SK-N-SH treated with all-trans-retinoic acid at 6 μM for 48 hours (cell line): Measurements from ENCODE around the gene UQCRC1.

Experiments
- ATAC-seq: fragments of 200-7000 bp; cut with Tn5 transposase; 3 replicates; pipeline ENCODE4 v1.9.1; 2020; ENCODE audit warnings: mild to moderate bottlenecking, moderate library complexity
- ARNTL ChIP-seq: fragments of 450-650 bp; formaldehyde crosslinking; IDR thresholded peaks from 2 replicates; pipeline ENCODE4 v1.5.0; 2020; ENCODE audit warnings: low read depth, mild to moderate bottlenecking, moderate library complexity, borderline replicate concordance
- BACH2 ChIP-seq: fragments of 250-450 bp; sonication (Bioruptor Pico); IDR thresholded peaks from 2 replicates; pipeline ENCODE4 v1.9.0; 2021; ENCODE audit warnings: mild to moderate bottlenecking, borderline replicate concordance
- CREB5 ChIP-seq: fragments of 250-450 bp; sonication (Bioruptor Pico); IDR thresholded peaks from 2 replicates; pipeline ENCODE4 v1.5.1; 2020; ENCODE audit warnings: low read depth, mild to moderate bottlenecking, moderate library complexity
- CSDC2 ChIP-seq: fragments of 250-450 bp; sonication (Bioruptor Pico); IDR thresholded peaks from 2 replicates; pipeline ENCODE4 v1.5.0; 2020; ENCODE audit warnings: mild to moderate bottlenecking, moderate library complexity
- CSRNP3 ChIP-seq: fragments of 250-450 bp; sonication (Bioruptor Pico); IDR thresholded peaks from 2 replicates; pipeline ENCODE4 v1.5.1; 2021; ENCODE audit warnings: mild to moderate bottlenecking, moderate library complexity
- ESRRG ChIP-seq: fragments of 250-450 bp; sonication (Bioruptor Pico); IDR thresholded peaks from 2 replicates; pipeline ENCODE4 v1.6.1; 2021; ENCODE audit warnings: mild to moderate bottlenecking
- GLIS3 ChIP-seq: fragments of 250-450 bp; sonication (Bioruptor Pico); IDR thresholded peaks from 2 replicates; pipeline ENCODE4 v1.5.0; 2020; ENCODE audit warnings: mild to moderate bottlenecking, moderate library complexity
- ISL1 ChIP-seq: fragments of 250-450 bp; sonication (Bioruptor Pico); IDR thresholded peaks from 2 replicates; pipeline ENCODE4 v2.1.2; 2022; ENCODE audit warnings: mild to moderate bottlenecking, moderate library complexity
- OSR1 ChIP-seq: fragments of 250-450 bp; sonication (Bioruptor Pico); IDR thresholded peaks from 2 replicates; pipeline ENCODE4 v1.8.0; 2022; ENCODE audit warnings: moderate library complexity, mild to moderate bottlenecking, inconsistent platforms
- PPARA ChIP-seq: fragments of 250-450 bp; sonication (Bioruptor Pico); IDR thresholded peaks from 2 replicates; pipeline ENCODE4 v1.5.0; 2020; ENCODE audit warnings: mild to moderate bottlenecking, borderline replicate concordance
- RARB ChIP-seq: fragments of 250-450 bp; sonication (Bioruptor Pico); IDR thresholded peaks from 2 replicates; pipeline ENCODE4 v1.8.0; 2021; ENCODE audit warnings: mild to moderate bottlenecking, moderate library complexity
- SNAI2 ChIP-seq: fragments of 250-450 bp; sonication (Bioruptor Pico); IDR thresholded peaks from 2 replicates; pipeline ENCODE4 v1.5.0; 2020; ENCODE audit warnings: mild to moderate bottlenecking, moderate library complexity
- TCF4 ChIP-seq: fragments of 250-450 bp; sonication (Bioruptor Pico); IDR thresholded peaks from 2 replicates; pipeline ENCODE4 v1.8.0; 2021; ENCODE audit warnings: mild to moderate bottlenecking, moderate library complexity, borderline replicate concordance
- TOX ChIP-seq: fragments of 250-450 bp; sonication (Bioruptor Pico); IDR thresholded peaks from 2 replicates; pipeline ENCODE4 v1.8.0; 2021; ENCODE audit warnings: mild to moderate bottlenecking, moderate library complexity, borderline replicate concordance
- TSHZ2 ChIP-seq: fragments of 250-450 bp; sonication (Bioruptor Pico); IDR thresholded peaks from 2 replicates; pipeline ENCODE4 v1.5.0; 2020; ENCODE audit warnings: mild to moderate bottlenecking, moderate library complexity
- ZC3H10 ChIP-seq: fragments of 250-450 bp; sonication (Bioruptor Pico); IDR thresholded peaks from 2 replicates; pipeline ENCODE4 v1.5.1; 2021; ENCODE audit warnings: mild to moderate bottlenecking, moderate library complexity
- ZFP3 ChIP-seq: fragments of 250-450 bp; sonication (Bioruptor Pico); IDR thresholded peaks from 2 replicates; pipeline ENCODE4 v1.5.0; 2020; ENCODE audit warnings: mild to moderate bottlenecking, moderate library complexity
- ZFP30 ChIP-seq: fragments of 450-650 bp; formaldehyde crosslinking; IDR thresholded peaks from 2 replicates; pipeline ENCODE4 v1.5.0; 2022; ENCODE audit warnings: mild to moderate bottlenecking, moderate library complexity
- ZNF565 ChIP-seq: fragments of 450-650 bp; formaldehyde crosslinking; conservative IDR thresholded peaks from 2 replicates; pipeline ENCODE4 v1.5.0; 2020; ENCODE audit warnings: low read depth, mild to moderate bottlenecking, moderate library complexity
- ZNF70 ChIP-seq: fragments of 450-650 bp; formaldehyde crosslinking; IDR thresholded peaks from 2 replicates; pipeline ENCODE4 v1.5.0; 2020; ENCODE audit warnings: mild to moderate bottlenecking, moderate library complexity
- ZNF8 ChIP-seq: fragments of 450-650 bp; formaldehyde crosslinking; IDR thresholded peaks from 2 replicates; pipeline ENCODE4 v1.5.0; 2020; ENCODE audit warnings: mild to moderate bottlenecking, moderate library complexity
- TF ChIP-seq, protein P1 (sequence below): fragments of 250-450 bp; sonication (Bioruptor Pico); IDR thresholded peaks from 2 replicates; pipeline ENCODE4 v1.8.0; 2021; ENCODE audit warnings: low read depth, mild to moderate bottlenecking, moderate library complexity, borderline replicate concordance
- TF ChIP-seq, protein P2 (sequence below): fragments of 250-450 bp; sonication (Bioruptor Pico); IDR thresholded peaks from 2 replicates; pipeline ENCODE4 v1.8.0; 2020; ENCODE audit warnings: mild to moderate bottlenecking, moderate library complexity, borderline replicate concordance

The UQCRC1 gene

GRCh38 chr3:48596157-48596556, 13.3 kb downstream of the UQCRC1 start:
- no peak for TF ChIP-seq CSRNP3 (CRISPR knock-in tag)
- no peak for TF ChIP-seq ZFP30 (CRISPR knock-in tag)
- no peak for TF ChIP-seq ZFP3 (CRISPR knock-in tag)
- TF ChIP-seq TCF4: no peak
- no peak for TF ChIP-seq OSR1 (CRISPR knock-in tag)
- peak; percentile 2; the same call in 2 of the 3 replicates for ATAC-seq

DNA sequence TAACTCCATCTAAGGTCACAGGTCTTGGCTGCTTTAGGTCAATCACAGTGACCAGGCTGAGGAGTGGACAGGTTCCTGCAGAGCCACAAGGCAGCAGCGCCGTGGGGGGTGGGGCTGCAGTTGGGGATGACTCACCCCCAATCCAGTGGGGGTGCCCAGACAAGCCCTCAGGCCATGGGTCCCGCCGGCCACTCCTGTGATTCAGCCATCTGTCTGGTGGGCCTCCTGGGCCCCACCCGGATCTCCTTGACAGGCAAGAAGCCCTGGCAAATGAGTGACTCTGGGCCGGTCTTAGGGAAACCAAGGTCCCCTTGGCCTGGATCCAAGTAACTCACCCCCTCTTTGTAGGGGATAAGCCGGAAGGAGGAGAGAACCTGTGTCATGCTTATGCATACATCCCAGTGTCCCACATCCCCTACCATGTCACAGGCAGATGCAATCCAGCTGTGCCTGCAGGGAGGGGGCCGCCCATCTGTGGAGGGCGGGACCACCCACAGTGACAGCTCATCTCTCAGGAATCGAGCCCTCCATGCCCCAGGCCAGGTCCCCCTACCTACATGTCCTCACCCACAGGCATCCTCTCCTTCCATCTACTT, 13.8 kb downstream of the UQCRC1 start:
- peak; percentile 50 for ATAC-seq
- no peak for TF ChIP-seq ZFP30 (CRISPR knock-in tag)
- TF ChIP-seq ZNF8 (CRISPR knock-in tag): no peak
- TF ChIP-seq ESRRG (CRISPR knock-in tag): no peak
- no peak for TF ChIP-seq ISL1 (CRISPR knock-in tag)
- TF ChIP-seq ARNTL: no peak
- TF ChIP-seq, protein P1, sequence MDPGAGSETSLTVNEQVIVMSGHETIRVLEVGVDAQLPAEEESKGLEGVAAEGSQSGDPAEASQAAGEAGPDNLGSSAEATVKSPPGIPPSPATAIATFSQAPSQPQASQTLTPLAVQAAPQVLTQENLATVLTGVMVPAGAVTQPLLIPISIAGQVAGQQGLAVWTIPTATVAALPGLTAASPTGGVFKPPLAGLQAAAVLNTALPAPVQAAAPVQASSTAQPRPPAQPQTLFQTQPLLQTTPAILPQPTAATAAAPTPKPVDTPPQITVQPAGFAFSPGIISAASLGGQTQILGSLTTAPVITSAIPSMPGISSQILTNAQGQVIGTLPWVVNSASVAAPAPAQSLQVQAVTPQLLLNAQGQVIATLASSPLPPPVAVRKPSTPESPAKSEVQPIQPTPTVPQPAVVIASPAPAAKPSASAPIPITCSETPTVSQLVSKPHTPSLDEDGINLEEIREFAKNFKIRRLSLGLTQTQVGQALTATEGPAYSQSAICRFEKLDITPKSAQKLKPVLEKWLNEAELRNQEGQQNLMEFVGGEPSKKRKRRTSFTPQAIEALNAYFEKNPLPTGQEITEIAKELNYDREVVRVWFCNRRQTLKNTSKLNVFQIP (CRISPR knock-in tag): no peak
- no peak for TF ChIP-seq ZNF565 (CRISPR knock-in tag)
- TF ChIP-seq, protein P2, sequence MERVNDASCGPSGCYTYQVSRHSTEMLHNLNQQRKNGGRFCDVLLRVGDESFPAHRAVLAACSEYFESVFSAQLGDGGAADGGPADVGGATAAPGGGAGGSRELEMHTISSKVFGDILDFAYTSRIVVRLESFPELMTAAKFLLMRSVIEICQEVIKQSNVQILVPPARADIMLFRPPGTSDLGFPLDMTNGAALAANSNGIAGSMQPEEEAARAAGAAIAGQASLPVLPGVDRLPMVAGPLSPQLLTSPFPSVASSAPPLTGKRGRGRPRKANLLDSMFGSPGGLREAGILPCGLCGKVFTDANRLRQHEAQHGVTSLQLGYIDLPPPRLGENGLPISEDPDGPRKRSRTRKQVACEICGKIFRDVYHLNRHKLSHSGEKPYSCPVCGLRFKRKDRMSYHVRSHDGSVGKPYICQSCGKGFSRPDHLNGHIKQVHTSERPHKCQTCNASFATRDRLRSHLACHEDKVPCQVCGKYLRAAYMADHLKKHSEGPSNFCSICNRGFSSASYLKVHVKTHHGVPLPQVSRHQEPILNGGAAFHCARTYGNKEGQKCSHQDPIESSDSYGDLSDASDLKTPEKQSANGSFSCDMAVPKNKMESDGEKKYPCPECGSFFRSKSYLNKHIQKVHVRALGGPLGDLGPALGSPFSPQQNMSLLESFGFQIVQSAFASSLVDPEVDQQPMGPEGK (CRISPR knock-in tag): no peak
- TF ChIP-seq CSDC2 (CRISPR knock-in tag): no peak
- no peak for TF ChIP-seq SNAI2 (CRISPR knock-in tag)
- TF ChIP-seq PPARA (CRISPR knock-in tag): no peak
- TF ChIP-seq BACH2 (CRISPR knock-in tag): no peak
- TF ChIP-seq GLIS3 (CRISPR knock-in tag): no peak
- TF ChIP-seq ZC3H10: no peak
- TF ChIP-seq RARB (CRISPR knock-in tag): no peak
- no peak for TF ChIP-seq ZNF70 (CRISPR knock-in tag)
- TF ChIP-seq TSHZ2 (CRISPR knock-in tag): no peak
- no peak for TF ChIP-seq CSRNP3 (CRISPR knock-in tag)
- no peak for TF ChIP-seq TOX (CRISPR knock-in tag)
- TF ChIP-seq TCF4: no peak

- TF ChIP-seq, protein P1 (CRISPR knock-in tag): no peak
- no peak for TF ChIP-seq CSDC2 (CRISPR knock-in tag)
- no peak for TF ChIP-seq GLIS3 (CRISPR knock-in tag)
- TF ChIP-seq CREB5 (CRISPR knock-in tag): no peak
- no peak for TF ChIP-seq ZFP3 (CRISPR knock-in tag)
- TF ChIP-seq ESRRG (CRISPR knock-in tag): no peak
- TF ChIP-seq RARB (CRISPR knock-in tag): no peak
- no peak for TF ChIP-seq BACH2 (CRISPR knock-in tag)
- no peak for TF ChIP-seq SNAI2 (CRISPR knock-in tag)
- TF ChIP-seq ZNF70 (CRISPR knock-in tag): no peak
- TF ChIP-seq OSR1 (CRISPR knock-in tag): no peak
- TF ChIP-seq, all 23 proteins: peak for 0
- ATAC-seq: peak; percentile 34
Measured at GRCh38 chr3:48595075-48595525, 14.3 kb downstream of the UQCRC1 start, which contains the start of gene COL7A1. COL7A1 (minus strand) TSS chr3:48595329; CDS start chr3:48595159, 170 bp downstream.
